Right cardiac atrium (tissue), 5 donors: ENCODE measurements around the gene MSI1. TPM values are rescaled to one million over a fixed set of nuclear protein-coding genes. Genes with fewer than 3 reads are reported as not detected.

Source experiments
- ATAC-seq, 2 donors: fragments of 200-7000 bp; cut with Tn5 transposase; one replicate each; pipeline versions ENCODE4 v1.8.0 to v1.9.1; 2020; ENCODE audit warnings: moderate library complexity in 2 of 2, mild to moderate bottlenecking in 1 of 2
- DNase-seq, 3 donors: peaks; one replicate each; pipeline ENCODE4 v3.0.0-alpha.2; 2020
- H3K27ac ChIP-seq: one replicate; pipeline ENCODE4 v1.5.1; 2013; ENCODE audit warnings: mild to moderate bottlenecking, low read length, control low read depth, moderate library complexity
- H3K27me3 ChIP-seq: one replicate; pipeline ENCODE4 v1.6.1; 2013; ENCODE audit not compliant: control insufficient read depth, insufficient read depth
- H3K4me1 ChIP-seq: one replicate; pipeline ENCODE4 v1.6.1; 2013; ENCODE audit warnings: low read length; ENCODE audit not compliant: control insufficient read depth, insufficient read depth
- H3K4me3 ChIP-seq: one replicate; pipeline ENCODE4 v1.5.1; 2013; ENCODE audit warnings: low read length, control low read depth
- H3K9me3 ChIP-seq: one replicate; pipeline ENCODE4 v1.6.1; 2013; ENCODE audit warnings: low read length; ENCODE audit not compliant: control insufficient read depth
- WGBS: extraction: QIAGEN DNeasy Blood & Tissue Kit; methylation state at CpG from one replicate; pipeline ENCODE4 v1.1.7; 2013; 5-methylcytosine and 5-hydroxymethylcytosine counted together
- intact Hi-C, 4 donors: fragments of 100-400 bp; cut with DNase I; formaldehyde crosslinking; loops; one replicate each; pipeline versions ENCODE4 v1.11.0 to v1.14.0; 2022 to 2023
- polyA plus RNA-seq: library from polyadenylated mRNA; stranded (reverse); fragments of 200-250 nt; gene quantifications from one replicate; pipeline ENCODE4 v1.2.3, GENCODE V29; 2013
- total RNA-seq, 4 donors: library from RNA; stranded (reverse); fragmentation: NEBNext Ultra II Directional; extraction: Animal tissue kit (Norgen Biotek cat#: 25700); gene quantifications; one replicate each; pipeline ENCODE4 v1.2.1, GENCODE V29; 2021
- donor health status: healthy with polysubstance abuse.
- donor health status: DM: no; HTN: yes; CAD: no.
- donor health status: DM: no; HTN: no; CAD: no.
- donor health status: DM: no; HTN: yes; CAD: no; lungs with severe emphysema.
- donor health status: DM: yes; HTN: yes; CAD: no.

Gene MSI1
- total and polyA plus RNA-seq, 5 donors, result 2.1 to 10.7 (median 4.5) TPM

- Histone ChIP-seq H3K4me1 (no peaks in the 10 kb centered on the region), H3K9me3 (no peaks in the 10 kb centered on the region), H3K4me3 (no peak overlapping the region), H3K27ac (no peak overlapping the region), H3K27me3 (no peaks in the 10 kb centered on the region)
- DNase-seq (no peak), ATAC-seq (no peak)
- WGBS, result 80% methylated on average over 6 of the region's 6 CpGs
- intact Hi-C loops, result no loop called here
Observed at GRCh38 chr12:120364487-120364886, 4.5 kb downstream of the MSI1 start.

- Histone ChIP-seq H3K27ac (no peak overlapping the region), H3K27me3 (no peaks in the 10 kb centered on the region), H3K4me1 (no peaks in the 10 kb centered on the region), H3K4me3 (no peak overlapping the region), H3K9me3 (no peaks in the 10 kb centered on the region)
- ATAC-seq (no peak), DNase-seq (no peak)
- intact Hi-C loops, result no loop called here
- 74% methylated on average over 9 of the region's 9 CpGs for WGBS
Observed at GRCh38 chr12:120363274-120363855, 5.6 kb downstream of the MSI1 start.

GRCh38 chr12:120362516-120363273 lies 6.3 kb downstream of the MSI1 start:
- DNase-seq (no peak), ATAC-seq (no peak)
- Histone ChIP-seq H3K4me3 (no peak overlapping the region), H3K27ac (no peak overlapping the region), H3K4me1 (no peaks in the 10 kb centered on the region), H3K9me3 (no peaks in the 10 kb centered on the region), H3K27me3 (no peaks in the 10 kb centered on the region)
- intact Hi-C loops, result no loop called here
- WGBS, result 83% methylated on average over 14 of the region's 14 CpGs

- H3K27me3 ChIP-seq, result no peaks in the 10 kb centered on the region
- WGBS, result 6% methylated on average over 56 of the region's 56 CpGs
- H3K9me3 ChIP-seq, result no peaks in the 10 kb centered on the region
- H3K4me1 ChIP-seq, result no peaks in the 10 kb centered on the region
- peak; percentile 74 to 90 (median 89) for DNase-seq
- ATAC-seq, result peak; percentile 70 to 80
- peak overlapping the region; percentile 51 for H3K4me3 ChIP-seq
- no peak overlapping the region for H3K27ac ChIP-seq
- intact Hi-C loops, result no loop called here
Observed at GRCh38 chr12:120361506-120362208, 7.3 kb downstream of the MSI1 start.

GRCh38 chr12:120359128-120359527 lies 9.8 kb downstream of the MSI1 start:
- H3K4me1 ChIP-seq, result no peaks in the 10 kb centered on the region
- DNase-seq (no peak), ATAC-seq (no peak)
- no peak overlapping the region for H3K4me3 ChIP-seq
- H3K27ac ChIP-seq, result no peak overlapping the region
- WGBS, result 90% methylated on average over 1 of the region's 1 CpG
- H3K27me3 ChIP-seq, result no peaks in the 10 kb centered on the region
- intact Hi-C loops, result loop anchor here in 3 of 4 donors (2.0 to 5.0 kb wide), 3 partner anchors 68 to 73 kb away; no protein-coding TSS in a partner anchor
- no peaks in the 10 kb centered on the region for H3K9me3 ChIP-seq

GRCh38 chr12:120358412-120359100 lies 10.4 kb downstream of the MSI1 start:
- 59% methylated on average over 19 of the region's 19 CpGs for WGBS
- ATAC-seq (no peak), DNase-seq (no peak)
- H3K27ac ChIP-seq, result no peak overlapping the region
- intact Hi-C loops, result loop anchor here in 3 of 4 donors (2.0 to 5.0 kb wide), 3 partner anchors 69 to 74 kb away; no protein-coding TSS in a partner anchor
- no peaks in the 10 kb centered on the region for H3K4me1 ChIP-seq
- no peaks in the 10 kb centered on the region for H3K27me3 ChIP-seq
- no peaks in the 10 kb centered on the region for H3K9me3 ChIP-seq
- no peak overlapping the region for H3K4me3 ChIP-seq

GRCh38 chr12:120357104-120357503 lies 11.9 kb downstream of the MSI1 start:
- H3K4me3 ChIP-seq, result no peak overlapping the region
- H3K27ac ChIP-seq, result no peak overlapping the region
- DNase-seq (no peak), ATAC-seq (no peak)
- WGBS, result 79% methylated on average over 5 of the region's 5 CpGs
- no peaks in the 10 kb centered on the region for H3K27me3 ChIP-seq
- intact Hi-C loops, result loop anchor here in 3 of 4 donors (2.0 to 5.0 kb wide), 3 partner anchors 70 to 76 kb away; no protein-coding TSS in a partner anchor
- H3K9me3 ChIP-seq, result no peaks in the 10 kb centered on the region
- H3K4me1 ChIP-seq, result no peaks in the 10 kb centered on the region

GRCh38 chr12:120356567-120357030 lies 12.4 kb downstream of the MSI1 start:
- no peak overlapping the region for H3K4me3 ChIP-seq
- no peaks in the 10 kb centered on the region for H3K9me3 ChIP-seq
- no peaks in the 10 kb centered on the region for H3K4me1 ChIP-seq
- H3K27ac ChIP-seq, result no peak overlapping the region
- DNase-seq, result peak; percentile 73 to 87 (median 86)
- intact Hi-C loops, result loop anchor here in 3 of 4 donors (2.0 to 5.0 kb wide), 3 partner anchors 71 to 76 kb away; no protein-coding TSS in a partner anchor
- ATAC-seq, result peak; percentile 86 to 89
- H3K27me3 ChIP-seq, result no peaks in the 10 kb centered on the region
- 55% methylated on average over 13 of the region's 13 CpGs for WGBS

GRCh38 chr12:120353556-120354317 lies 15.2 kb downstream of the MSI1 start:
- Histone ChIP-seq H3K27ac (no peak overlapping the region), H3K4me1 (no peaks in the 10 kb centered on the region), H3K9me3 (no peaks in the 10 kb centered on the region), H3K27me3 (no peaks in the 10 kb centered on the region), H3K4me3 (no peak overlapping the region)
- intact Hi-C loops, result no loop called here
- ATAC-seq, result no peak
- DNase-seq, result no peak
- 90% methylated on average over 4 of the region's 4 CpGs for WGBS

GRCh38 chr12:120353136-120353535 lies 15.8 kb downstream of the MSI1 start:
- no peak overlapping the region for H3K27ac ChIP-seq
- no peaks in the 10 kb centered on the region for H3K27me3 ChIP-seq
- intact Hi-C loops, result no loop called here
- no peaks in the 10 kb centered on the region for H3K9me3 ChIP-seq
- no peak for DNase-seq
- H3K4me3 ChIP-seq, result no peak overlapping the region
- ATAC-seq, result no peak
- H3K4me1 ChIP-seq, result no peaks in the 10 kb centered on the region
- 94% methylated on average over 6 of the region's 6 CpGs for WGBS
